IMR-90 (cell line): Measurements from ENCODE around the gene MRPL9. TPM values are rescaled to one million over a fixed set of nuclear protein-coding genes. Genes with fewer than 3 reads are reported as not detected.
"Not testable (repeated sequence)": the region's sequence is repeated elsewhere in the genome, so short reads cannot be mapped to it uniquely, and the experiment has no call there.

ENCODE experiments used
- ATAC-seq: fragments of 200-7000 bp; cut with Tn5 transposase; 2 replicates; pipeline ENCODE4 v1.9.1; 2020; ENCODE audit warnings: low read depth, mild to moderate bottlenecking, moderate library complexity
- BruUV-seq: library from RNA; stranded (reverse); fragments of 400-500 nt; replicated peaks from 2 replicates; lab custom pipeline; 2021; lab: Mats Ljungman, UMichigan
- CTCF ChIA-PET: fragments of 300-600 bp; formaldehyde crosslinking; extraction: SDS; loops from one replicate; lab custom pipeline; 2021; ENCODE audit warnings: antibody characterized with exemption; lab: Yijun Ruan, JAX
- POLR2A ChIA-PET: fragments of 300-600 bp; sonication (Branson Sonifier 250); formaldehyde crosslinking; loops from one replicate; lab custom pipeline; 2022; ENCODE audit warnings: antibody characterized with exemption; ENCODE audit not compliant: unreplicated experiment; lab: Charles Lee
- DNase-seq: peaks from one replicate; pipeline ENCODE4 v3.0.0; 2013
- H2AFZ ChIP-seq: replicated peaks from 2 replicates; pipeline ENCODE3; 2013; ENCODE audit warnings: low read length, mild to moderate bottlenecking; ENCODE audit not compliant: poor library complexity
- H2AK5ac ChIP-seq: 2 replicates; pipeline ENCODE4 v1.6.1; 2013; ENCODE audit warnings: low read depth, low read length, inconsistent platforms
- H2AK9ac ChIP-seq: replicated peaks from 2 replicates; pipeline ENCODE3; 2013; ENCODE audit warnings: mild to moderate bottlenecking, low read depth, low read length, moderate library complexity; ENCODE audit not compliant: poor library complexity
- H2BK120ac ChIP-seq: 2 replicates; pipeline ENCODE4 v1.6.1; 2013; ENCODE audit warnings: low read depth, low read length, inconsistent platforms
- H2BK15ac ChIP-seq: 3 replicates; pipeline ENCODE4 v1.6.1; 2013; ENCODE audit warnings: low read depth, low read length, inconsistent platforms
- H2BK20ac ChIP-seq: 2 replicates; pipeline ENCODE4 v1.6.1; 2013; ENCODE audit warnings: low read depth, mild to moderate bottlenecking, inconsistent platforms, low read length, moderate library complexity
- H2BK5ac ChIP-seq: 2 replicates; pipeline ENCODE4 v1.6.1; 2013; ENCODE audit warnings: mild to moderate bottlenecking, low read depth, low read length, inconsistent platforms; ENCODE audit not compliant: poor library complexity, severe bottlenecking
- H3K14ac ChIP-seq: replicated peaks from 2 replicates; pipeline ENCODE4 v1.6.1; 2013; ENCODE audit warnings: low read depth, low read length, inconsistent platforms
- H3K18ac ChIP-seq: 2 replicates; pipeline ENCODE4 v1.6.1; 2013; ENCODE audit warnings: low read depth, low read length, control low read depth
- H3K23ac ChIP-seq: 2 replicates; pipeline ENCODE4 v1.6.1; 2013; ENCODE audit warnings: low read depth, low read length, inconsistent platforms
- H3K27ac ChIP-seq: 2 replicates; pipeline ENCODE4 v1.5.1; 2013; ENCODE audit warnings: mild to moderate bottlenecking, control low read depth, low read length; ENCODE audit not compliant: insufficient read depth
- H3K27me3 ChIP-seq: 2 replicates; pipeline ENCODE4 v1.6.1; 2013; ENCODE audit warnings: low read length; ENCODE audit not compliant: control insufficient read depth, insufficient read depth
- H3K36me3 ChIP-seq: 2 replicates; pipeline ENCODE4 v1.6.1; 2013; ENCODE audit warnings: low read length, mixed read lengths; ENCODE audit not compliant: control insufficient read depth, insufficient read depth
- H3K4ac ChIP-seq: 2 replicates; pipeline ENCODE4 v1.6.1; 2013; ENCODE audit warnings: low read depth, low read length, inconsistent platforms
- H3K4me1 ChIP-seq: 2 replicates; pipeline ENCODE4 v1.6.1; 2013; ENCODE audit warnings: low read length, mixed read lengths; ENCODE audit not compliant: control insufficient read depth, insufficient read depth
- H3K4me2 ChIP-seq: 2 replicates; pipeline ENCODE4 v1.6.1; 2013; ENCODE audit warnings: low read depth, mild to moderate bottlenecking, control low read depth, low read length, moderate library complexity
- H3K4me3 ChIP-seq: 2 replicates; pipeline ENCODE4 v1.5.1; 2013; ENCODE audit warnings: low read depth, mild to moderate bottlenecking, control low read depth, low read length, moderate library complexity; ENCODE audit not compliant: insufficient read depth
- H3K56ac ChIP-seq: 2 replicates; pipeline ENCODE4 v1.6.1; 2013; ENCODE audit warnings: low read length, inconsistent platforms; ENCODE audit not compliant: insufficient read depth; ENCODE audit errors: extremely low read depth
- H3K79me1 ChIP-seq, 2 experiments: 2 replicates each; pipeline ENCODE4 v1.6.1; 2013; ENCODE audit warnings: low read length in 2 of 2, inconsistent platforms in 1 of 2, low read depth in 1 of 2
- H3K9ac ChIP-seq: 2 replicates; pipeline ENCODE4 v1.6.1; 2013; ENCODE audit warnings: low read depth, low read length, control low read depth
- H3K9me1 ChIP-seq: 2 replicates; pipeline ENCODE4 v1.6.1; 2013; ENCODE audit warnings: low read length, inconsistent platforms; ENCODE audit not compliant: insufficient read depth
- H3K9me3 ChIP-seq: 2 replicates; pipeline ENCODE4 v1.6.1; 2013; ENCODE audit warnings: low read length; ENCODE audit not compliant: control insufficient read depth, insufficient read depth
- H4K20me1 ChIP-seq: 2 replicates; pipeline ENCODE4 v1.6.1; 2013; ENCODE audit warnings: low read length, inconsistent platforms; ENCODE audit not compliant: insufficient read depth
- H4K5ac ChIP-seq: 2 replicates; pipeline ENCODE4 v1.6.1; 2013; ENCODE audit warnings: mild to moderate bottlenecking, low read depth, low read length, control low read depth
- H4K8ac ChIP-seq, 2 experiments: 2 replicates each; pipeline ENCODE4 v1.6.1; 2013; ENCODE audit warnings: low read depth in 2 of 2, low read length in 2 of 2, control low read depth in 1 of 2, inconsistent platforms in 1 of 2
- H4K91ac ChIP-seq: 2 replicates; pipeline ENCODE4 v1.6.1; 2013; ENCODE audit warnings: low read depth, low read length, inconsistent platforms; ENCODE audit not compliant: insufficient read depth
- WGBS, 2 experiments: methylation state at CpG; one replicate each; pipeline versions ENCODE4 v1.1.5 to v1.1.7; 2013; ENCODE audit warnings: missing lambda C conversion rate in 2 of 2; ENCODE audit not compliant: insufficient read length in 1 of 2; ENCODE audit errors: extremely low coverage in 2 of 2; 5-methylcytosine and 5-hydroxymethylcytosine counted together
- dilution Hi-C: fragments of 300-500 bp; cut with HindIII; formaldehyde crosslinking; loops from one replicate; pipeline ENCODE4 v1.14.3; 2018; ENCODE audit warnings: low sequenced_read_pairs; ENCODE audit not compliant: unreplicated experiment
- in situ Hi-C: fragments of 300-500 bp; cut with MboI; formaldehyde crosslinking; loops from 3 replicates; pipeline ENCODE4 v1.14.3; 2019; ENCODE audit warnings: low sequenced_read_pairs, inconsistent platforms, mixed read lengths
- intact Hi-C: fragments of 100-400 bp; cut with micrococcal nuclease; formaldehyde crosslinking; loops from 2 replicates; pipeline ENCODE4 v1.10.0; 2022
- polyA plus RNA-seq, 3 experiments: library from polyadenylated mRNA; depleted of rRNA; stranded (reverse); fragments of >200 nt; gene quantifications; 2 replicates each; pipeline ENCODE4 v1.2.3, GENCODE V29; 2012; ENCODE audit warnings: low replicate concordance in 1 of 3
- total RNA-seq: library from RNA; depleted of rRNA; stranded (reverse); fragments of >200 nt; gene quantifications from 2 replicates; pipeline ENCODE4 v1.2.3, GENCODE V29; 2012

The MRPL9 gene
- total and polyA plus RNA-seq, 2 of the 4 experiments (the other 2 are of a cell fraction), result 65.4 to 87.5 TPM

GRCh38 chr1:151733995-151734394 lies 29.3 kb downstream of the MRPL9 start:
- intact Hi-C loops (loop anchor here (2.0 kb wide), 2 partner anchors 139 to 433 kb away; no protein-coding TSS in a partner anchor), in situ Hi-C loops (loop anchor here (10.0 kb wide), 1 partner anchor 199 kb away; no protein-coding TSS in a partner anchor)
- H3K4me2 ChIP-seq, H4K8ac ChIP-seq, H2AK5ac ChIP-seq, H3K18ac ChIP-seq, H3K56ac ChIP-seq, H3K79me1 ChIP-seq, POLR2A ChIA-PET, H4K20me1 ChIP-seq, H3K27ac ChIP-seq, DNase-seq, ATAC-seq, H4K91ac ChIP-seq, H3K9ac ChIP-seq, H3K14ac ChIP-seq, H3K9me3 ChIP-seq, H2AK9ac ChIP-seq, H3K4me1 ChIP-seq, H2AFZ ChIP-seq, H3K4ac ChIP-seq, H3K23ac ChIP-seq, H3K4me3 ChIP-seq, H2BK120ac ChIP-seq, BruUV-seq, H2BK5ac ChIP-seq, H2BK15ac ChIP-seq, H3K9me1 ChIP-seq, H2BK20ac ChIP-seq, H4K5ac ChIP-seq, dilution Hi-C loops, H3K36me3 ChIP-seq: not testable (repeated sequence)
- CTCF ChIA-PET, result interaction anchor here (1.0 to 1.5 kb wide), 5 partner anchors 10 to 268 kb away, joined by 3 to 4 read pairs (median 3); no protein-coding TSS in a partner anchor
- H3K27me3 ChIP-seq, result peaks cover 33% of the 10 kb centered on the region
- WGBS, 2 experiments, result 83% methylated on average over 6 of the region's 9 CpGs; no CpG with 5 or more reads in 1 of the 2 experiments
